ENCODE data around the gene ARHGEF7. TPM values are rescaled to one million over a fixed set of nuclear protein-coding genes. Genes with fewer than 3 reads are reported as not detected.

The ARHGEF7 gene
- polyA plus RNA-seq, 1 donor from 2014 or later = 15.5 TPM

DNA sequence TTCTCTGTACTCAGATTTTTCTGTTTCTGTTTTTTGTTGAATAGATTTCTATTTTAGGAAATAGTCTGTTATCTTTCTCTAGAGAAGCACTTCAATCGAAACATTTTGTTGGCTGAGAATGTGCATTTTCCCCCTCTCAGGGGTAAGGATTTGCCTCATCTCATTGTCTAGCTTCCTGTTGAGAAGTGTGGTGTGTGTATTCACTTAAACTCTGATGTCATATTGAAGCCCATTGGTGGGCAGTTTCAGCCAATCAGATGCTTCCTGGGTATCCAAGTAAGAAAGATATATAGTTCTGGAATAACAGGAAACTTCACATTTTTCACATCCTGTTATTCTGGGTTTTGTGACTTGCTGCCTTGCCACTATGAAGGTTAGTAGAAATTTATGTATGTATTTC is 87.6 kb downstream of the ARHGEF7 start:
- Mint-ChIP-seq H3K27ac (peak overlapping the region; percentile 64 to 97 (median 91)), H3K9me3 (no peaks in the 10 kb centered on the region), H3K4me3 (peak overlapping the region in 2 of 4 donors; percentile 58 to 77), H3K36me3 (peaks cover 12% of the 10 kb centered on the region), H3K4me1 (peaks cover 70 to 76% (median 71%) of the 10 kb centered on the region in 3 donors), H3K27me3 (no peaks in the 10 kb centered on the region)

DNA sequence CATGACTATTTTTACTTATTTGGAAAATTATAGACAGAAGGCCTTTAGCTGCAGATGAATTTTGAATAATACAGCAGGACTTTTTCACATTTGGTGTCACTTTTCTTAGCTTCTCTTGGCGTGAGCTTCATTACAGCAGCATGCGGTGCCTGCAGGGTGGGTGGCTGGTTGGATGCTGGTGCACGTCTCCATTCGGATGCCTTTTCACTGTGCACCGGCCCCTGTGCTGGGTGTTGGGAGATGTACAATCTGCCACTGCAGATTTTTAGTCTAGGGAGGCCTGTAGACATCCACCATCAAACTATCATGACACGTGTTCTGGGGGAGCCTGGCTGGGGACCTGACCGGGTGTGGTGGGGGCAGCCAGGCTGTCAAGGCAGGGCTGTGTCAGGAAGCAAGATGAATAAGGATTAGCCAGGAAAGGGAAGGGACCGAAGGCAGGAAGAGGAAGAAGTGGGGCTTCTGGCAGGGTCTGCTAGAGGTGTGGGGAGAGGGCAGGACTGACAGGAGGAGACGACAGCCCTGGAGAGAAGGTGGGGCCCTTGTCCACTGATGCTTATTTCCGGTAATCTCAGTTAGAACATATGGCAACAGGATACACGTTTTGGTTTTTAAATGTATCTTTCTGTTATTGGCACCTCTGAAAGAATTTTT is 88.8 kb downstream of the ARHGEF7 start:
- Mint-ChIP-seq H3K36me3 (peaks cover 11% of the 10 kb centered on the region), H3K9me3 (no peaks in the 10 kb centered on the region), H3K27me3 (no peaks in the 10 kb centered on the region), H3K4me1 (peaks cover 67 to 78% (median 77%) of the 10 kb centered on the region in 3 donors), H3K27ac (peak overlapping the region; percentile 20 to 97 (median 88)), H3K4me3 (peak overlapping the region; percentile 5 to 92 (median 70))

DNA sequence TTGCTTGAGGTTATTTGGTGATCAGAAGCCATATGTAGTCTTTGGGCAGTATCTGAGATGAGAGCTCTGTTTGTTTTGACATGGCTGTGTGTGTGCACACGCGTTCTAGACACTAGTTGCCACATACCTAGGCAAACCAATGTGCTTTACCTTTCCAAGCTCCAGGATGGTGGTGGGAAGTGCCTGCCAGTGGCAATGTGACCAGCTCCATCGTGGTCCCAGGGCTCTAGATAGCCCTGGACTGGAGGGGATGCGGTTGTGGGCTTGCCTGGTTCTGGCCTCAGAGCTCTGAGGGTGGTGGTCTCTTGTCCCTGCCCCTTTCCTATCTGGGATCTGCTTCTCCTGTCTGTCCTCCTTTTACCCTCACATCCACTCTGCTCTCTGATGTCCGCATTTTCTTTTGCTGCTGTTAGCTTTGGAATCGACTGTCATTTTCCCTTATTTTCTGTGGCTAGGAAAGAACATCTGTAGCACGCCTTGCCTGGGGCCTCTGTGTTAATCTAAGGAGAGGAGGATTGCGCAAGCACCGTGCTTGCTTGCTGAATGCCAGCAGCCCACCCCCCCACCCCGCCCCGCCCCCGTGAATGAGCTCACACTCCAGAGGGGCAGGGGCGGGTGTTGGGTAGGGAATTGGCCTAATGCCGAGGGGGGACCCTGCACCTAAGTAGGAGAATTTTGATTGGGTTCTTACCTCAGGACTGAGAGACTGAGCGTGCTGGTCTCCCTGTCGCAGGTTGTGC is 89.5 kb downstream of the ARHGEF7 start:
- H3K9me3 Mint-ChIP-seq = no peaks in the 10 kb centered on the region
- H3K4me1 Mint-ChIP-seq = peaks cover 64 to 73% (median 73%) of the 10 kb centered on the region in 3 donors
- H3K36me3 Mint-ChIP-seq = peaks cover 7% of the 10 kb centered on the region
- peak overlapping the region; percentile 20 to 97 (median 88) for H3K27ac Mint-ChIP-seq
- peak overlapping the region; percentile 5 to 92 (median 76) for H3K4me3 Mint-ChIP-seq
- H3K27me3 Mint-ChIP-seq = no peaks in the 10 kb centered on the region

DNA sequence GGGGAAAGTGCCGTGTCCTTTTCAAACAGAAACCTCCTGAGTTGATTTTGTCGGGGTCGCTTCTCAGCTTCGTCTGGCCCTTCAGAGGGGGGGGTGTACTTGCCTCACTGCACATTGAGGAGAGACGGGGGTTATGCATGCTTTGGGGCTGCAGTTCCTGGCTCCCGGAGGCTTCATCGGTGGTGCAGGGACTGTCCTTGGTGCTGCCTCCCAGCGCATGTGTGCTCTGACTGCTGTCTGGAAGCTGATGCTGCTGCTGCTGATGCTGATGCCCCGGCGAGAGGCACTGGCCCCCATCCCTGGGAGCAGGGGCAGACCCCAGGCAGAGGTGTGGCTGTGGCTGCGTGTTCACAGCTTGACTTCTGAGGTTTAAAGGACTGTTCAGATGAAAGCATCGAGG is 91.0 kb downstream of the ARHGEF7 start:
- Mint-ChIP-seq H3K36me3 (peaks cover 2% of the 10 kb centered on the region), H3K27ac (peak overlapping the region in 1 of 3 donors; percentile 31), H3K4me3 (peak overlapping the region in 1 of 4 donors; percentile 72), H3K9me3 (no peaks in the 10 kb centered on the region), H3K27me3 (no peaks in the 10 kb centered on the region), H3K4me1 (peaks cover 51 to 71% (median 65%) of the 10 kb centered on the region in 3 donors)

DNA sequence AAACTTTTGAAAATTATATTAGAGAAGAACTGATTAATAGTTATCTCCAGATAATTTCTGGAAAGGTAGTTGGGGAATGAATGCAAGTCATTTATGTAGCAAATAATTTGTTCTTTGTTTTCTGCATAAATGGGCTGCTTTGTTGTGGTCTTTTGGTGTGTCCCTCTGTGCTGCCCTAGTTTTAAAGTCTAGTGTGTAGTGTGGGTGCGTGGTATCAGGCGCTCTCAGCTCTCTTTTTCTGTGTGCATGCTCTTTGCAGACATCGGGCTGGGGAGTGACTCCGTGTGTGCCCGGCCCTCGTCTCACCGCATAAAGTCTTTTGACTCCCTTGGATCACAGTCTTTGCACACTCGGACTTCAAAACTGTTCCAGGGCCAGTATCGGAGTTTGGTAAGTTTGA is 94.5 kb downstream of the ARHGEF7 start:
- Mint-ChIP-seq H3K27me3 (no peaks in the 10 kb centered on the region), H3K4me3 (no peak overlapping the region), H3K36me3 (peaks cover 2% of the 10 kb centered on the region), H3K27ac (no peak overlapping the region), H3K9me3 (no peaks in the 10 kb centered on the region), H3K4me1 (peaks cover 34 to 55% (median 48%) of the 10 kb centered on the region in 3 donors)

DNA sequence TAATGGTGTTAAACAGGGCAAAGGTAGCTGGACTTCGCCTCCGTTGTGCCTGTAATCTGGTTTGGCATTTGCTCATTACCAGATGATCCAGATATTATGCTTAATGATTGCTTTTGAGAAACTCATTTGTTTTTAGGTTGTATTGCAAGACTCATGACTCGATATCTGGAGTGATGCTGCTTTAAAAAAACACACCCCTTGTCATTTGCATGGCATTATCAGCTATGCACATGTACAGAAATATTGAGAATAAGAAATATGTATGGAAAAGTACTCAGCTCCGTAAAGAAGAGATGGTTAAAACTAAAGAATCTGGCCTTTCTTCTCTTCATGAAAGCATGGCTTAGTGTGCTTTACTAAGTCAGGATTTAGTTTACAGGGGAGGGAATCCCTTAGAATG is 95.0 kb downstream of the ARHGEF7 start:
- peaks cover 35 to 54% (median 48%) of the 10 kb centered on the region in 3 donors for H3K4me1 Mint-ChIP-seq
- H3K4me3 Mint-ChIP-seq = no peak overlapping the region
- no peaks in the 10 kb centered on the region for H3K9me3 Mint-ChIP-seq
- peak overlapping the region in 1 of 3 donors; percentile 74 for H3K27ac Mint-ChIP-seq
- H3K27me3 Mint-ChIP-seq = no peaks in the 10 kb centered on the region
- H3K36me3 Mint-ChIP-seq = peaks cover 2% of the 10 kb centered on the region

DNA sequence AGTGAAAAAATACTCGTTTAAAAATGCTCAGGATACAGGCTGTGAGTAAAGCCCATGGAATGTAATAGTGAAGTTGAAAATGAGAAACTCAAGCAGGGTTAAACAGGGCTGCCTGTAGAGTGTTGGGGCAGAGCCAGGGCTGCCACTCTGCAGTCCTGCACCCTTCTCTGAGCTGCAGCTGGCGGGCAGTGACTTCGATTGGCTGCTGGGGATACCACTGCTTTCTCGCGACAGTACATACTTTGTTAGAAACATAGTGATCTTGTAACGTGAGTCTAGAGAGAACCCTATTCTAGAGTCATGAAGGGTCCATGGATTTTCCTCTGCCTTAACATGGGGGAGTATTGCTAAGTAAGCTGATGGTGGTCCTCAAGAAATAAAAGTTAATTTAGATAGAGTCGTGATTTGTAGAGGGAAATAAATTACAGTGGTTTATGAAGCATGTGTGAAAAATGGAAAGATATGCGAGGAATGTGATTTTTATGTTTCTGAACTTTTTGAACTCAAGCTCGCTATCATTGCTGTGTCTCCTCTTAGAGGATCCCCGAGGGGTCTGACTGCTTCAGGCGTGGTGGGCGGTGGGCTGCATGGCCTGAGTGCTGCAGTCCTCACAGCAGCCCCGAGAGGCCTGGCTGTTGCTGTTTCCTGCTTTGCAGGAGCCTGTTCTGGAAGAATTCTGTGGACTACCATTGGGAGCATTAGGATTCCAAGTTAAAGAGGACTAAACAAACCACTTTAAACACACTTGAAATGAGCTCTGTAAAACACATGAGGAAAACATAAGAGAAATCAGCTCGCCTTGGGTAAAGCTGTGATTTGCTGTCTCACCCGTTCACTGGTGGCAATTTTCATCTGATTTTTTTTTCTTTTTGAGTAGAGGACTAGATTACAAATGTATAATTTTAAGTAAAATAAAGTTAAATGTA is 95.7 kb downstream of the ARHGEF7 start:
- Mint-ChIP-seq H3K9me3 (no peaks in the 10 kb centered on the region), H3K4me1 (peaks cover 33 to 54% (median 46%) of the 10 kb centered on the region in 3 donors), H3K27ac (peak overlapping the region in 1 of 3 donors; percentile 76), H3K4me3 (no peak overlapping the region), H3K27me3 (no peaks in the 10 kb centered on the region), H3K36me3 (peaks cover 2% of the 10 kb centered on the region)

DNA sequence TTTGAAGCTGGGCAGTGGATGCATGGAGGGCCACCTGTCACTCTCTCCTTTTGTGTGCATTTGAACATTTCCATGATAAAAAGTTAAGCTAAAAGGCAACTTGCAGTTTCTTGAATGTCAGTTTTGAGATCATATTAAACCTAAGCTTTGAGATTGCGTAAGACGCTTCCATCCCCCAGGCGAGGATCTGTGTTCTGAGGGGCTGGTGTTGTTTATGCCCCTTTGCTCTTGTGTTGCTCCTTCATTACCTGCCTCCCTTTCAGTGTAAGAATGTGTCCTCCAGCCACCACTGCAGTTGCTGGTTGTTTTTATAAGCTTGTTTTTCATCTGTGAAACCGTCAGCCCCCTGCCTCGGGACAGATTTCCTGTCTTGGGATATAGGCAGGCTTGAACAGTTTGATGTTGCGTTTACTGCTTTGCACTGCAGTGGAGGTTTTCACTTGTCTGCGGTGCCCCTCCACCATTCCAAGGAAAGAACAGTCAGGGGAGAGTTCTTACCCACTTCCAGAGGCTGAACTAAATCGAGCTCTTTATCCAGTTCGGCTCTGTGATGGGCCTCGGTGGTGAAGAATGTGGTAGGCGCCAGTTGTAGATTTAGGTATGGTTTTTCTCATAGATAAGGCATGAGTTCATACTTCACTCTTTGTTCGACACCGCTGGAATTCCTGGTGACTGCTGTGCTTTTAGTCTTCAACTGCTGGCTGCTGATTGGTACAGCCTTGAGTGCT is 96.8 kb downstream of the ARHGEF7 start:
- Mint-ChIP-seq H3K4me3 (no peak overlapping the region), H3K27ac (peak overlapping the region in 2 of 3 donors; percentile 41 to 76)

DNA sequence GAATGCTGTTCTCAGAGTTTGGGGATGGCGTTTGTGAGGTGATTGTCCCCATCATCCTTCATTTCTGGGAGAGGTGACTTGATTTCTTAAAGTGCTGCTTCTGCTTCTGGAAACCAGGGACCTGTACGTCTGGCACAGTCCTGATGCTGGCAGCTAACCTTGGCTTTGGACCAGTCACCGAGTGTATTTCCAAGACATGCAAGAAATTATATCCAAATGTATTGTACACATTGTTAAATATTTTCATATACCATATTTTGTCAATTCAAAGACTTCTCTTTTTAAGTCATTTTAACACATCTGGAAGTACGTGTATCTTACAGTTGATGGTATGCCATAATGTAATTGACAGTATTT is 97.4 kb downstream of the ARHGEF7 start:
- peak overlapping the region in 1 of 3 donors; percentile 90 for H3K27ac Mint-ChIP-seq

More for the DNA sequence above, 96.8 kb downstream of the ARHGEF7 start:
- Mint-ChIP-seq H3K27me3 (no peaks in the 10 kb centered on the region), H3K9me3 (no peaks in the 10 kb centered on the region), H3K4me1 (peaks cover 36 to 58% (median 46%) of the 10 kb centered on the region in 3 donors), H3K36me3 (peaks cover 4% of the 10 kb centered on the region)

DNA sequence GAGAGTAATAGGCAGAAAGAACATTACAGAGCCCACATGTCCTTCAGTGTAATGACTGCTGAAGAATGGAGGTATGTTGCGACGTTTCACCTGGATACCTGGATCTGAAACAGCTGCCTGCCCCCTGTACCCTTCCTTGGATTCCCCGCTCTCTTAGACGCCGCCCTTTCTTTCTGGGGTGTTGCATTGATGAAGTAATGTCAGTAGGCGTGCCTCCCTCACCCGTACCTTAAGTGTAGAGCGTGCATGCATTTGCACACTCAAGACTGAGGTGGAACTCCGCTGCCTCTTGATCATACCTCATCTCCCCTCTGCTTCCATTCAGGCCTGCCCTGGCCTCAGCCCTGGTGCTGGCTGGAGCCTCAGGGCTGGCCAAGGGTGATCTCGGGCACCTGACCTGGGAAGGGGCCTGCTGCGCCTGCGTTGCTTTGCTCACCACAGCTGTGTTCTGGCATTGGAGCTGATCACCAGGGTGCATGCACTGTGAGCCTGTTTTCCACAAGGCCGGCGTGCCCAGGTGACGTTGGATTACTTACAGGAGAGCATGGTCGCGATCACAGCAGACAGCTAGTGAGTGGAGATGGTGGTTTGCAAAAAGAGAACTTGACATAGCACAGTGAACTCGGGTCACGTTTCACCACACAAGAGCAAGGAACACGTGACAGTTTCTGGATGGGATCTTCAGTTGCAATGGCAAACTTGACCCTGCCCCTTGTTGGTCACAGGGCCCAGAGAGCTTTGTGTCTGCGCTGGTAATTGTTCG is 99.0 kb downstream of the ARHGEF7 start:
- Mint-ChIP-seq H3K36me3 (peaks cover 4% of the 10 kb centered on the region), H3K9me3 (no peaks in the 10 kb centered on the region), H3K27me3 (no peaks in the 10 kb centered on the region), H3K4me3 (peak overlapping the region in 3 of 4 donors; percentile 1 to 78 (median 76)), H3K27ac (peak overlapping the region in 1 of 3 donors; percentile 64), H3K4me1 (peaks cover 30 to 46% (median 42%) of the 10 kb centered on the region in 3 donors)

More for the DNA sequence above, 97.4 kb downstream of the ARHGEF7 start:
- H3K4me1 Mint-ChIP-seq = peaks cover 33 to 56% (median 45%) of the 10 kb centered on the region in 3 donors
- H3K9me3 Mint-ChIP-seq = no peaks in the 10 kb centered on the region
- H3K4me3 Mint-ChIP-seq = no peak overlapping the region
- H3K36me3 Mint-ChIP-seq = peaks cover 4% of the 10 kb centered on the region
- no peaks in the 10 kb centered on the region for H3K27me3 Mint-ChIP-seq

DNA sequence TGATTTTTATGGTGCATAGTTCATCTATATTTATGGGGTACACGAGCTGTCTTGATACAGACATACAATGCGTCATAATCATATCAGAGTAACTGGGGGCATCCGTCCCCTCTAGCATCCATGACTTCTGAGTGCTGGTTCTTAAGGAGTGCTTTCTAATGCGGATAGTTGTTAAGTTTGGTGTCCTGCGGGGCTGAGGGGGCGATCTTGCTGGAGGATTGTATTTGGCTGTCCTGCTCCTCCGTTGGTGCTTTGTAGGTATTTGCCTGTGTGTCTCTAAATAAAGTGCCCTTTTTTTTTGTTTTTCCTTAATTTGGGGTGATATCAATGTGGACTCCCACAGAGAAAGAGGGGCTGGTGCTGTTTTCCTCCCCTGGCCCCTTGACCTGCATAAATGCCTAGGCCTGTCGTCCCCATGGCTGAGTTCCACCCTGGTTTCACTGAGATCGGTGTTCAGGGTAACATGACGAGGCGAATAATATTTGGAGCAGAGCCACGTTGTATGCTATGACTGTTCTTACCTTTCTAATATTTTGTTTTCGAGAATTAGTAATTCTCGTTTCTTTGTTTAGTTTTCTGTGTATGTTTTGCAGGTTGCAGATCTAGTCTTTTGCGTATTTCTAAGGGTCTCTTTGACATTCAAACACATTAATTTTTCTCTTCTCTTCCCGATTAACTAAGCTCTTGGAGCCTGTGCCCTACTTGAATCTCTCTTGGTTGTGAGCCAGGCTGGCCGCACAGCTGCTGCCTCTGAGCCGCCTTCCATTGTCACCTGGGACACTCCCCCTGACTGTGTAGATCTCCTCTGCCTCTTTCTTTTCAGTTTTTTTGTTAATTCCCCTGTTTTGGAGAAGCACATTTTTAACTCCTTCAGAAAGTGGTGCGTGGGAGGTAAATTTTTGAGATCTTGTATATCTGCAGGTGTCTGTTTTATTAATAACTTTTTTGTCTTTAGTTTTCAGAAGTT is 100.3 kb downstream of the ARHGEF7 start:
- H3K27ac Mint-ChIP-seq = peak overlapping the region; percentile 8 to 84 (median 59)
- no peaks in the 10 kb centered on the region for H3K27me3 Mint-ChIP-seq
- H3K4me3 Mint-ChIP-seq = peak overlapping the region in 1 of 4 donors; percentile 70
- H3K4me1 Mint-ChIP-seq = peaks cover 28 to 40% (median 38%) of the 10 kb centered on the region in 3 donors
- H3K9me3 Mint-ChIP-seq = no peaks in the 10 kb centered on the region
- peaks cover 4% of the 10 kb centered on the region for H3K36me3 Mint-ChIP-seq

DNA sequence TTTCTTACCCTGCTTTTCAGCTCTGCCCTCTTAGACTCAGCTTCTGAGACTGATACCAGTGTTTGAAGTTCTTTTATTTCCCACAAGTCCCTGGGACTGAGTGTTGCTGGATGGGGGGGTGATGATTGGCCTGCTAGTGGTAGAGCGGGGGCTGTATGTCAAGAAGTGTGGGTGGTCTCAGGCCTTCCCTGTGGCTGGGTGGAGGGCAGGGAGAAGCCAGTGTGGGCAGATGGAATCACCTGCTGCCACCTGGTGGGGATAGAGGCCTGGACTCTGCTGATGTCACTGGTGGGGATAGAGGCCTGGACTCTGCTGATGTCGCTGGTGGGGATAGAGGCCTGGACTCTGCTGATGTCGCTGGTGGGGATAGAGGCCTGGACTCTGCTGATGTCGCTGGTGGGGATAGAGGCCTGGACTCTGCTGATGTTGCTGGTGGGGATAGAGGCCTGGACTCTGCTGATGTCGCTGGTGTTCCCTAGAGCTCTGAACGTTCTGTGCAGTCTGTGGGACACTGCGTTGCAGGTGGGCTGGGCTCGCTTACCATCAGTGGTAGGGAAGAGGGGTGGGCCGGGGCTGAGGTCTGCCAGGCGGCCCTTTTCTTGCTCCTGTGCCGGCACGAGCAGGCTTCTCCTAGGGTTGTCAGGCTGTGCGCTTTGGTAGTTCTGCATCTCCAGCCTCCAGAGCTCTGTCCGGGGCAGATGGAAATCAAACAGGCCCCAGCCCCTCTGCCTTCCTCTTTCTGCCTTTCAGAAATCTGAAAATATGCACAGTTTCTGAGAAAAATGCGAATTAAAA is 101.3 kb downstream of the ARHGEF7 start:
- H3K36me3 Mint-ChIP-seq = peaks cover 2% of the 10 kb centered on the region
- H3K27me3 Mint-ChIP-seq = no peaks in the 10 kb centered on the region
- H3K9me3 Mint-ChIP-seq = no peaks in the 10 kb centered on the region
- H3K4me3 Mint-ChIP-seq = peak overlapping the region in 1 of 4 donors; percentile 68
- peak overlapping the region in 1 of 3 donors; percentile 84 for H3K27ac Mint-ChIP-seq
- peaks cover 28 to 35% (median 32%) of the 10 kb centered on the region in 3 donors for H3K4me1 Mint-ChIP-seq
